ENCODE results near the gene NAPEPLD. TPM values are rescaled to one million over a fixed set of nuclear protein-coding genes. Genes with fewer than 3 reads are reported as not detected.
A peak's percentile ranks its signal among the peaks of the same experiment; 100 is the strongest.
"Not testable (repeated sequence)": the region's sequence is repeated elsewhere in the genome, so short reads cannot be mapped to it uniquely, and the experiment has no call there.

Gene NAPEPLD
- 3.6 and 5.0 TPM in 2 replicates for total RNA-seq (2014; rRNA removed; shearing (Covaris generic))

DNA sequence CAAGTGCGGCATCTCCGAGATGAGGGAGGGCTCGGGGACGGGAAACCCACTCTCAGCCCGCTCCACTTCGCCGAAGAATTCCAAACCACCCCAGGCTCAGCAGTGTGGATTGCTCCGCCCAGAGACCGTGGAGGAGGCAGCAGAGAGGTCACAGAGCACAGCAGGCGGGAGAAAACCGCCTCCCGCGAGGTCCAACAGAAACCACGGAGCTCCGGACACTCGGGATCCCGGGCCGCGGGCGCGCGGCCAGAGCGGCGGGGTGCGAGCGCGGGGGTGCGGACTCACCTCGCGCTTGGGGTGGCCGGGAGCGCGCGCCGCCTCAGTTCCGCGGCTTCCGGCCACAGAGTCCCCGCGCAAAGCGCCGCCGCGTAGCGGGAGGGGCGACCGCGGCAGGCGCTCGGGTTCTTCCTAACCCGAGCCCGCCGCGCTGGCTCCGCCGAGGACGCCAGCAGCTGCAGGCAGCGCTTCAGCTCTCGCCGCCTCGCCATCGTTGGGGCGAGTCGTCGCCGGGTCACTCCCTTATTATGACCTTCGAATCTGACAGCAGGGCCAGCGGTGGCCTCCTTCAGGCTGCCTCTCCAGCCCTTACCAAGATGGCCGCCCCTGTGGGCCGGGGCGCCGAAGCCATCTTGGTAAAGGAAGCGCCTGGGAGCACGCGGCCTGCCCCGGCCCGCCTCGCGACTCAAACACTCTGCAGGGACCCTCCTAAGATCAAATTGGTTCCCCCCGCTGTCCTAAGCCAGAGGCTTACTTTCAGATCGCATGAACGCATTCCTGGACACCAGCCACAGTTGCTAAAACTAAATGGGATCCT lies at the start of gene NAPEPLD:
TSS of gene NAPEPLD (minus strand) at position 106 of the 814 bp plus-strand sequence. CDS start 20,323 bp downstream, outside the sequence.
- DNase-seq (ENCODE audit: low spot score): peak; percentile 88

DNA sequence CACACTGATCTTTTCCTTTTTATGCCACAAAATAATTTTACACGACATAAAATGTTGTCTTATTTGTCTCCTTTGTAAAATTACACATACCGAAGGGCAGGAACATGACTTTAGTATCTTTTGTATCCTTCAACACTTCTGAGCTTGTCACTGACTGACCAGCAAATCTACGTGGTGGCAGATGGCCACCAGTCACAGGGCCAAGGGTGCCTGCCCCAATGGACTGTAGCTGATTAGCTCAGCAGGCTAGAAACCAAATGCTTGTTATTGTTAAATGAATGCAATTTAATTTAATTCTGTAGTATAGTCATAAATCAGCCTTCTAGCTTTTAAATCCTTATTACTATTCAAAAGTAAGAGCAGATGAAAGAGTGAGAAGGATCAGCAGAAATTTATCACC lies 49.2 kb upstream of the NAPEPLD start:
- DNase-seq (ENCODE audit: low spot score): not testable (repeated sequence)

DNA sequence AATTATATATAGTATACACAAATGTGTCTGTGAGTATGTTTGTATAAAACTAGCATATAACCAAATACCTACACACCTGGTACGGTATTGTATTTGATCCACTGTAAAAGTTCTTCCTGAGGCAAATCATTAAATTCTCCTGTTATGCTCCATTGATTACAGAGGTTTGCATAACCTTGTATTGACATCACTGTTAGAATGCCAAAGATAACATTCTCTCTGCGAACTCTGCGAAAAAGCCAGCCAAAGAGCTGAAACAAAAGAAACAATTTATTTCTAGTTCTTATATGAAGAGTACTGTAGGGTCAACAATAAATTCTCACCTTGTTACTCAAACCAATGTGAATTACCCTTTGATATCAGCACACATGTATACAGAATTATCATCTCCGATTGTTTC lies 46.5 kb upstream of the NAPEPLD start:
- DNase-seq (ENCODE audit: low spot score): not testable (repeated sequence)

DNA sequence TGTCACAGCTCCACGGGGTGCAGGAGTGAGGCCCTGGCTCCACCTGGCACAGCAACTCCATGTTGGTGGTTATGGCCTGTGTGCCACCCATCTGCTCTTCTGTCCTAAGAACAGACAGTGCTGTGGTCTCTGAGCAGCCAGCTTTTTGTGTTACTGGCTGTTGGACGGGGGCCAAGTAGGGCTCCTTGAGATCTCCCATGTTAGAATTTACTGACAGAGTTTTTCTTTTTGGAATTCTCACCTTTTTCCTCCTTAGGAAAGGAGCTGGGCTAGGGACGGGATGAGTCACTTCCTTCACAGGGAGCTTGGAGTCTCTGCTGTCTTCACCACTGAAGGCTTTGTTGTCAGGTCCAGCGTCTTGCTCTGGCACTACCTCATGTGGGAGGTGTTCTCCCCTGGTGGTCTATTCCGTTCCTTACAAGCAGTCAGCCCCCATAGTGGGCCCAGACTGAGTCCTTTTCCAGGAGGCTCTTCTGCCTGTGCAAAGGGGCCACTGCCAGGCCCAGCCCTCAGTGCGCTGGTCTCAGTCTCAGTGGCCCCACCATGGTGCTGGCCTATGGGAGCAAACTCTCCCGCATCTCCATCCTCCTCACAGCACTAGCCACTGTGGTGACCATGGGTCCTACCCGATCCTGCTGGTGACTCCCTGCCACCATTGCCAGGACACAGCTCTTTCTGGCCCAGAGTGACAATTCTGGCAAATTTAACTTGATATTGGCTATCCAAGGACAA lies 23.7 kb upstream of the NAPEPLD start:
- DNase-seq (ENCODE audit: low spot score): not testable (repeated sequence)

DNA sequence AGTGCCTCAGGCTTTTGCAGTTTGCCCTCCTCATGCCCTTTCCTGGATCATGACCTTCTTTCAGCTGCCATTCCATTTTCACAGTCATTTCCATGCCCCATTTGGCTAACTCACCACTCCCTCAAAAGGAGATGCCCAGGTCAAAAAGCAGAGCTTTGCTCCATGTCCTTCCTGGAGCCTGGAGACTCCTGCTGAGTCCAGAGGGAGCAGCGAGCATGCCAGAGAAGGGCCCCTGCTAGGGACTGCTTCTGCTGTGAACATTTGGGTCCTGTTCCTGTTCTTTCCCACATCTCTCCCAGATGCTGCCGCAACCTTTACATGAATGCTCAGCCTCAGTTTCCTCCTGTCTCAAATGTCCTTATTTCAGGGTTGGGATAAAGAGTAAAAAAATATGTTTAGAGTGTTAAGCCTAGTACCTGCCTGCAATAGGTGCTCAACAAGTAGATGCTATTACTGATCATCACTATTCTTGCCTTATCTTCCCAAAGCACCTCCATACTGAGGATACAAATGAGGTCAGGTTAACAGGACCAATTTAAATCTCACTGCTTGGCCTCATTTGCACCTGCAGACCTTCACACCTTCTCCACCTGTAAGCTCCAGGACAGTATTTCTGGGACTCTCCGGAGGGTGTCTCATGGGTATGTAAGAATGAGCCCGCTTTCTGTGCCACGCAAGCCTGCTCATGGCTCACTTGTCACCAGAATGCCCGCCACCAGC lies 23.0 kb upstream of the NAPEPLD start:
- not testable (repeated sequence) for DNase-seq (ENCODE audit: low spot score)

DNA sequence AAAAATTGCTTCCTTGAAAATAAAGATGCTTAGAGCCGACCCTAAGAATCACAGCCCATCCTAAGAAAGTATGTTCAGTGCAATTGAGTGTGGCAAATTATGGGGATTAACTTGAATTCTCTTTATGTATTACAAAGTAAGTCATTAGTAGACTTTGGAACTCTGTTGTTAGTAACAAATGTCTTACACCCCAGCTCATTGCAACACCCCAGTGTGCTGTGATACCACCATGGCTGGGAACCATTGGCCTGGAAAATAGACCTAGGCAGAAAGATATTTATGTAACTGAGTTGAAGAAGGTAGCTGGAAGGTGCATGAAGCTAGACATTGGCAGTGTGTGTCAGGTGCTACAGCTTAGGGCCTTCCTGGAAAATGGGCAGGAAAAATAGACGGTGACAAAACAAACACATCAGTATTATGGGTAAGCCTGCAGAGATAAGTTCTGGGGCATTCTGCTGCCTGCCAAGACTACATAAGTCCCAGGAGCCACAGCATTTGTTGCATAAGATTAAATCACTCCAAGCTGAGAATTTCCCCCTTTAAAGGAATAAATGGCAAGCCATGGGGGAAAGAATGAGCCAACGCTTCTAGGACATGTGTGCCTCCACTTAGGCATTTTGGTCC lies 18.1 kb upstream of the NAPEPLD start:
- DNase-seq (ENCODE audit: low spot score): not testable (repeated sequence)

DNA sequence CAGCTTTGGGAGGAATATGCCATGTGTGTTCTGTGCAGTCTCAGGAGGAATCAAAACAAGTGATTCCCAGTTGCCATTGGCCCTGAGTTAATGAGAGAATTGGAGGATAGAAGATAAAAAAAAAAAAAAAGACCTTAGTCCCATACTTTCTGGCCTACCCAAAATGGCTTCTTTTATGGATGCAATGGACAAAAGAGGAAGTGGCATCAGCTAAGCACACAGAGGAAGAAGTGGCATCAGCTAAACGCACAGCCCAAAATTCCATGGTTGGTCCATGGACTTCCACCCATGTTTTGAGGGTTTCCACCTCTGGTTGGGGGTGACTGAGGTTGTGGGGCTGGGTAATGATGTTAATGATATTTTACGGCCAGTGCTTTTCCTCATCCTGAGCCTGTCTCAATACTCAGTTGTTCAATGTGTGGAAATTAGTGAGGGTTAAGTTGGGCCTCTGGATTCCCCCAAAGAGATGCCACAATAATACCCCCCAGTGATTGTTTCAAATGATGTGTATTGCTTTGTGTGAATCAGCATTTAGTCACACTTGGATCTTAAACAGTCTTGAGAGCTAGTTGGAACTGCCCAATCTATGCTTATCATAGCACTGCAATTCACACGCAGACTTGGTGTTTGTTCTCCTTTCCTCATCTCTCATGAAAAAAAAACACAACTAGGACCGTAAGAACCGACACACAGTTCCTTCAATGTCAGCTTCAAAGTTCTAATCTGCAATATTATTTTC lies 14.4 kb upstream of the NAPEPLD start:
- DNase-seq (ENCODE audit: low spot score): not testable (repeated sequence)

DNA sequence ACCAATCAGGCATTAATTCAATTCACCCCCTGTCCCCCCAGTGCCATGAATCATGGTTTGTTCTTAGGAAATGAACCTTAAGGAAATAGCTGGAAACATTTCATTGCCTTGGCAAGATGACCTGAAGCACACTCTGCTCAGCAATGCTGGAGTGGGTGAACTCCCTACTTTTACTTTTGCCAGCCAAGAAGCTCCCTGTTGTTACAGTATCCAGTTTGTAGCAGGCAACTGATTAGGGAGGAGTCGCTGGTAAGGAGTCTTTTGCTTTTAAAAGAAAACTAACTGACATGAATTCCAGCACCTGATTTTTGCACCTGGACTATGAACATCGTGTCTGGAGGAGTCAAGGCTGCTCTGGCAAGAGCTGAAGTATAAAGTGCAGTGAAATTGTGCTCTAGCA lies 13.7 kb upstream of the NAPEPLD start:
- not testable (repeated sequence) for DNase-seq (ENCODE audit: low spot score)

DNA sequence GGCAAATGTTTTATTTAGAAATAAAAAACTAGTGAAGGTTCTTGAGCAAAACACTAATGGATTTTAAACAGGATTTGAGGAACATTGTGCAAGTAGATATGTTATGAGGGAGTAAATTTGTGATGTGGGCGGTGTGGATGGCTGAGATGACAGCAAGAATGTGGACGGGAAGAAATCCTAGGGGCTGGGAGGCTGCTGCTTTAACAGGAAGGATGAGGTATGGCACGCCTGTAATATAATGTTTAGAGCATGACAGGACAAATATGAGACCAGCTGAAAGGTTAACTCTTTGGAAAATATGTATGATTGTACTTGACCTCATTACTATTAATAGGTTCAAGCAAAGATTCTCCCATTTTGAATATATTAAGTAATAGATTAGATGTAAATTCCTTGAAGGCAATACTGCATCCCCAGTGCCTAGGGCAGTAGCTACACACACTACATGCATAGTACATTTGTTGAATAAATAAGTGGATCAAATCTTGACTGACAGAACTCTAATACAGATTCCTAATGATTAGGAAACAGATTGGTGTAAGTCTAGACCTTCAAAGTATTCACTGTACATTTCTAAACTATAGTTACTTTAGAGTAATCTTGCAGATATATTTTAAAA lies 13.2 kb upstream of the NAPEPLD start:
- DNase-seq (ENCODE audit: low spot score): not testable (repeated sequence)

DNA sequence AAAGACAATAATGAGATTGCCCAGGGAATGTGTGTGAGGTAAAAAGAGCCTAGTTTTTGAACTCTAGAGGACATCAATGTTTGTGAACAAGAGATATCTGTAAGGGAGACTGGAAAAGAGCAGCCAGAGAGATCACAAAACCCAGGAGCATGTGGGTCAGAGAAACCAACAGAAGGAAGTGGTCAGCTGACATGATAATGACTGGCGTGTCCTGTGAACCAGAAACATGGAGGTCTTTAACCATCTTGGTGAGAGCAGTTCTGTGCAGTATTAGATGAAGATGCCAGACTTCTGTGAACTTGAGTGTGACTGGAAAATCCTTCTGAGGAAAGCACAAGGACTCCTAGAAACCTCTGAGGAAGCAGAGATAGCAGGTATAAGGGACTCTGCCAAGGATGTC lies 10.2 kb upstream of the NAPEPLD start:
- not testable (repeated sequence) for DNase-seq (ENCODE audit: low spot score)

DNA sequence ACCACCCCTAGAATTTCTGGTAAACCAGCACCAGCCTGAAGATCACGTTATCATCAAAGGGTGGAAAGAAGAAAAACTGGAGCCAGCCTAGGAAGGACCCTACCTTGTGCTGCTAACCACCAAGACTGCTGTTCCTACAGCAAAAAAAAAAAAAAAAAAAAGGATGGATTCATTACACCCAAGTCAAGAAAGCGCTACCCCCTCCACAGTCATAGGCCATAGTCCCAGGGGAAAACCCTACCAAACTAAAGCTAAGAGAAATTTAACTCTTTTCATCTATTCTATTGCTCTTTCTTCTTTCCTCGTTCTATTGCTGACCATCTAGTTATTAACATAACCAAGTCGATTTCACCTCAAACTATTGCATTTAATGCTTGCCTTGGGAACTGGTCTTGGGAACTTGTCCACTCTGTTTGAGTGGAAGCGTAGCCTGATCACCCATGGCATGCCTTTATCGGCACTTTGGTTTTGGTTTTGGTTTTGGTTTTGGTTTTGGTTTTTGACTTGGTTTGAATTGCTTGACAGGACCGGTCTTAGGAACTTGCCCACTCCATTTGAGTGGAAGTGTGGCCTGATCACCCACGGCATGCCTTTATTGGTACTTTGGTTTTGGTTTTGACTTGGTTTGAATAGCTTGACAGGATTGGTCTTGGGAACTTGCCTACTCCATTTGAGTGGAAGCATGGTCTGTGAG lies 6.6 kb upstream of the NAPEPLD start:
- DNase-seq (ENCODE audit: low spot score): not testable (repeated sequence)

DNA sequence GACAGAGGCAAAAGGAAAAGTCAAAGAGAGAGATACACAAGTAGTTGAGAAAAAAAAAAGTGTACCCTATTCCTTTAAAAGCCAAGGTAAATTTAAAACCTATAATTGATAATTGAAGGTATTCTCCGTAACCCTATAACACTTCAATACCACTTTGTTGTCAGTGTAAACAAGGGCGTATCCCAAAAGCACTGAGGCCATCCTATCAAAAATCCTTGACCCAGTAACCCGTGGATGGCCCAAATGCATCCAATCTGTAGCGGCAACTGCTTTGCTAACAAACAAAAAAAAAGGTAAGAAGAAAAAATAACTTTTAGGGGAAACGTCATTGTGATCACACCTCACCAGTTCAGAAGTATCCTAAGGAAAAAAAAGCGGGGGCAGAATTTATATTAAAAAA lies 5.1 kb upstream of the NAPEPLD start:
- DNase-seq (ENCODE audit: low spot score): no peak

DNA sequence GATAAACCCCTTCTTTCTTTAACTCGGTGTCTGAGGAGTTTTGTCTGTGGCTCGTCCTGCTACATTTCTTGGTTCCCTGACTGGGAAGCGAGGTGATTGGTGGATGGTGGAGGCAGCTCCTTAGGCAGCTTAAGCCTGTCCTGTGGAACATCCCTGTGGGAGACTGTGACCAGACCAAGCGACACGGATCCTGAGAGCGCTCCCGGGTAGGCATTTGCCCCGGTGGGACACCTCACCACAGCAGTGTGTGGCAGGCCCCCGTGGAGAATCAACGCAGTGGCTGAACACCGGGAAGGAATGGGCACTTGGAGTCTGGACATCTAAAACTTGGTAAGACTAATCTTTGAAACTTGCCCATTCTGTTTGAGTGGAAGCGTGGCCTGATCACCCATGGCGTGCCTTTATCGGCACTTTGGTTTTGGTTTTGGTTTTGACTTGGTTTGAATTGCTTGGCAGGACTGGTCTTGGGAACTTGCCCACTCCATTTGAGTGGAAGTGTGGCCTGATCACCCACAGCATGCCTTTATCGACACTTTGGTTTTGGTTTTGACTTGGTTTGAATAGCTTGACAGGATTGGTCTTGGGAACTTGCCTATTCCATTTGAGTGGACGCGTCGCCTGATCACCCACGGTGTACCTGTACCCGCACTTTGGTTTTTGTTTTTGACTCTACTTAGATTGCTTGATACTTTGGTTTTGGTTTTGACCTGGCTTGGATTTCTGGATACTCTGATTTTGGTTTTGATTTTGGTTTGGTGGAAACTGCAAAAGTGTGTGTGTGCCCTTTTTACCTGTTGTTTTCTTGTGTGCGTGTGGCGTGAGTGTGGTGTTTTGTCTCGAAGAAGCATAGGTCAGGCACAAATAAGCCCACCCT lies 4.1 kb upstream of the NAPEPLD start:
- DNase-seq (ENCODE audit: low spot score): not testable (repeated sequence)

DNA sequence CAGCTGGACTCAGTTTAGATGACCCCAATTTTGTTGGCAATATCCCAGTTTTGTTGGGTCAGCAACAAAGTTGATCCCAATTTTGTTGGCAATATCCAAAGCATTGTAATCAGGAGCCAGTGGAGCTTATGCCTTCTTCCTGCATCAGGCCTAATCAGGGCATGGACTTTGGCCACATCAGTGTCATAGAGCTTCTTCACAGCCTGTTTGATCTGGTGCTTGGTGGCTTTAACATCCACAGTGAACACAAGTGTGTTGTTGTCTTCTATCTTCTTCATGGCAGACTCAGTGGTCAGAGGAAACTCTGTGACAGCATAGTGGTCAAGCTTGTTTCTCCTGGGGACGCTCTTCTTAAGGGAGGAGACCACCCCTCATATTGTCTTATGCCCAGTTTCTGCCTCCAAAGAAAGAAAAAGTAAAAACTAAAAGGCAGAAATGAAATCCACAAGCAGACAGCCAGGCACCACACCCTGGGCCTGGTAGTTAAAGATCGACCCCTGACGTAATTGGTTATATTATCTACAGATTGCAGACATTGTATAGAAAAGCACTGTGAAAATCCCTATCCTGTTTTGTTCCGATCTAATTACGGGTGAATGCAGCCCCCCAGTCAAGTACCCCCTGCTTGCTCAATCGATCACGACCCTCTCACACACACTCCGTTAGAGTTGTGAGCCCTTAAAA lies 3.2 kb upstream of the NAPEPLD start:
- not testable (repeated sequence) for DNase-seq (ENCODE audit: low spot score)

DNA sequence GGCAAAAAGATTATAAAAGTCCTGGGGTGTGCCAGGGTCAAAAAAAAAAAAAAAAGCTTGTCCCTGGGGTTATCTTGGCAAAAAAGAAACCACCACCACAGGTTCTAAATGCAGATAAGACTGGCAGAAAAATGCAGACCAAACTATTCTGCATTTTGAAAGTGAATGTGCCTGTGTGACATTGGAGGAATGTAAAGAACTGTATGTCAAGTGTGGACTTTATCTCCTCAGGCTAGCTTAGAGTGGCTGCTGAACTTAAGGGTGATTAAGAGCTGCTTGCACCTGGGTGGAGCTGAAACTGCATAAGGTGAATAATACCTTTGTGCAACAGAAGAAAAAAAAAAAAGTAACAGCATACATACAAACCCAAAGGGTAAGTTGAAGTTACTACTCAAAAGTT lies 1.3 kb upstream of the NAPEPLD start:
- DNase-seq (ENCODE audit: low spot score): no peak

DNA sequence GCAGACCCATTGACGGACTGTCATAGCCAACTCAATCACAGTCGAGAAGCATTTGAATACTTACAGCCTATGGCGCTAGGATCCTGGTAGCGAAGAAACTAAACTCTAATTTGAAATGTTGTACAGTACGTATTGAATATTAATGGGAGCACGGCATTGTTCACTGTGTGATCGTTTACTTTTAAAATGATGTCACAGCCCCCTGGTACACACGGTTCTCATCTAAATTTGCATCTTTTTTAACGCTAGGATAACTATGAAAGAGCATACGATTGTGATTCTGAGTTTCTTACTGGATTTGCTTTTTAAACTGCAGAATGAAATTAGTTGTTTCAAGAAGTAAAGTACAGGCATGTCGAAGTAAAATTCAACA lies 895 bp upstream of the NAPEPLD start:
- no peak for DNase-seq (ENCODE audit: low spot score)

DNA sequence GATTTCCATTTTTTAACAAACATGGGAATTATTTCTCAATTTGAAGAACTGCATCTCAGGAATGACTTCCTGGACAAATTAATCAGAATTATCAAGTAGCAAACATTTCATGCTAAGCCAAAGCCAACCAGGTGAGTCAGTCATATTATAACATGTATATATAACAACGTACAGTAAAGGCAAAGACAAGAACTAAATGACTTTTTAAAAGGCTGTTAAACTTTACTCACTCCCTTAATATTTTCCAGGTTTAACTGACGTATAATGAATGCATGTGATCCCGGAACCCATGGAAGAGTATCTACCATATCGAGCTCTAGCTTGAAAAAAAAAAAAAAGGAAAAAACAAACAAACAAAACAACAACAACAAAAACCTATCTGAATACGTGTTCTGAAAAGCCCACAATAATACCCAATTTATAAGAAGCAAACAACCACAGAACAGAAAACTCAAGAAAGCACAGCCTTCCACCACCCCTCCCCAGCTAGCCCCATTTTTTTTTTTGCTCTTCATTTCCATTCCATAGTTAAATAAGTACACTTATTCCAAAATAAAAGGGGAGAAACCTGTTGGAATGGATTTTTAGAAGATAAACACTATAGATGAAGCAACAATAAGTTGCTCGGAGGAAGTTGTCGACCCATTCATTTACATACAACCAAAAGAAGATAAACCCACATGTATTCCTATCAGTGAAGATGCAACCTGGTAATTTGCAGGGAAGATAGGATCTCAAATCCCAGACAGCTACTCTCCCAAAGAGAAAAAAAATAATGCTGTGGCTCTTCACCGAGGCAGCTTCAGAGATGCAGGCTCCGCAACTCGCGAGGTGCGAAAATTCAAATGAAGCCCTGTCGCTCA lies 537 bp downstream of the NAPEPLD start:
- DNase-seq (ENCODE audit: low spot score): no peak
